Mammary epithelial cell (primary cell): ENCODE data around the gene FKBP1B.

Source experiments
- CTCF ChIP-seq, 2 donors: IDR thresholded peaks in 1 of 2; conservative IDR thresholded peaks in 1 of 2; 2 replicates each; pipeline ENCODE4 v1.5.1; 2011 to 2012; ENCODE audit warnings: inconsistent platforms in 2 of 2, low read length in 2 of 2, mild to moderate bottlenecking in 2 of 2, control low read depth in 1 of 2, low read depth in 1 of 2; ENCODE audit not compliant: insufficient read depth in 1 of 2; ENCODE audit errors: extremely low read depth in 1 of 2
- EZH2 ChIP-seq: IDR thresholded peaks from 2 replicates; pipeline ENCODE4 v1.6.1; 2012; ENCODE audit warnings: low read length, inconsistent platforms, borderline replicate concordance

- TF ChIP-seq CTCF (conservative IDR thresholded peaks at IDR 0.05 in 1 of 2, IDR thresholded peaks at IDR 0.05 in 1 of 2; ENCODE audit: extremely low read depth in 1 of 2, insufficient read depth in 1 of 2, low read depth in 1 of 2, low read length in 2 of 2) (no peak), EZH2 (no peak)
These were observed 31.2 kb downstream of the FKBP1B start for GRCh38 chr2:24080701-24081100.
